Middle frontal gyrus (tissue), 1 donor: ENCODE data around the gene RYR1.
"Not testable (repeated sequence)": the region's sequence is repeated elsewhere in the genome, so short reads cannot be mapped to it uniquely, and the experiment has no call there.

Experiments used
- DNase-seq: peaks from one replicate; pipeline ENCODE4 v3.0.0-alpha.2; 2015; ENCODE audit warnings: low spot score; ENCODE audit errors: extremely low spot score

Gene RYR1

DNA sequence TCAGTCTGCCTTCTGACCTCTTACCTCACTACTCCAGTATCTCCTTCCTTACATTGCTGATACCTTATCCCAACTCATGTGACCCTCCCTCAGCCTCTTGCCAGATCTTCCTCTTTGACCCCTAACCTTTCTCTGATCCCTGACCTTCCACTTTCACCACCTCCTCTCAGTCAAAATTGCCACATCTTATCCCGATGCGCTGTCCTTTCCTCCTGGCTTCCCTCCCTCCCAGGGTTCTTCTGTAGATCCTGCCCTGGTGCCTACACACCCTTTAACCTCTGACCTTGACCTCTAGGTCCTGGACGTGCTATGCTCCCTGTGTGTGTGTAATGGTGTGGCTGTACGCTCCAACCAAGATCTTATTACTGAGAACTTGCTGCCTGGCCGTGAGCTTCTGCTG, 23.7 kb downstream of the RYR1 start:
- no peak for DNase-seq

DNA sequence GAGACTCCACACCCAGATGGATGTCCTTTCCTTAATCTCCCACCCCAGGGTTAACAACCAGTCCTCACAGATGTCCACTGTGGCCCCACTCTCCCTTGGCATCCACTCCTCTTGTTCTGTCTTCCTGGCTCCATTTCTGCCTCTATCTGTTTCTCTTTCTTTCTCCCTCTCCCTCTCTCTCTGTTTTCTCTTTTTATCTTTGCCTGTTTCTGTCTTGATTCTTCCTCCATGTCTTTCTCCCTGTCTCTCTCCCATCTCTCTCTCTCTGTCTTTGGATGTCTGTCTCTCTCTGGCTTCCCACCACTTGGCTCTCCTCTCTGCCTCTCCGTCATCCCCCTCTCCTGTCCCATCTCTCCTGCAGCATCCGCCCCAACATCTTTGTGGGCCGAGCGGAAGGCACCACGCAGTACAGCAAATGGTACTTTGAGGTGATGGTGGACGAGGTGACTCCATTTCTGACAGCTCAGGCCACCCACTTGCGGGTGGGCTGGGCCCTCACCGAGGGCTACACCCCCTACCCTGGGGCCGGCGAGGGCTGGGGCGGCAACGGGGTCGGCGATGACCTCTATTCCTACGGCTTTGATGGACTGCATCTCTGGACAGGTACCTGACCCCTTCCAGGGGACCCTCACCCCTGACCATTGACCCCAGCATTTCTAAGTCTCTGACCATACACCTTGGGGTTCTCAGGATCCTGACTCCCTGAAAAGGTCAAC, 24.4 kb downstream of the RYR1 start:
- no peak for DNase-seq

DNA sequence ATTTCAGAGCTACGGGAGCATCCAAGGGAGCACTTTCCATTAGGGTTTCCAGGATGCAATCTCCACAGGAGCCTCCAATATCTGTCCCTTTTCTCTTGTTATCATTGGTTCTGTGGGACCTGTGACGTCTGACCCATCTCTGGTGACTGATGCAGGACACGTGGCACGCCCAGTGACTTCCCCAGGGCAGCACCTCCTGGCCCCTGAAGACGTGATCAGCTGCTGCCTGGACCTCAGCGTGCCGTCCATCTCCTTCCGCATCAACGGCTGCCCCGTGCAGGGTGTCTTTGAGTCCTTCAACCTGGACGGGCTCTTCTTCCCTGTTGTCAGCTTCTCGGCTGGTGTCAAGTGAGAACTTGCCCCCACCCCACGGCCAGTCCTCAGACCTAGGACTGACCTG, 25.5 kb downstream of the RYR1 start:
- DNase-seq: no peak

DNA sequence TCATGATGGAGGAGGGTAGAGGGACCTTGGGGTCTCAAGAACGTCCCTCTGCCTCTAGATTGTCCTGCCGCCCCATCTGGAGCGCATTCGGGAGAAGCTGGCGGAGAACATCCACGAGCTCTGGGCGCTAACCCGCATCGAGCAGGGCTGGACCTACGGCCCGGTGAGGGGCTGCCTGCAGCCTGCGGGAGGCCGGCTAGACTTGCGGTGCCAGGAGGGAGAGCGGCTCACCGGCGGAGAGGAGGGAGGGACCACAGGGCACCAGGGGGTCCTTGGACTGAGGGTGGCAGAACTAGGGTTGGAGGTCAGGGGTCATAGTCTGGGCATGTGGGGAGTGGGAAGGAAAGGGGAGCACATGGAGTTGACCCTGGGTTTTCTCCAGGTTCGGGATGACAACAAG, 29.9 kb downstream of the RYR1 start:
- DNase-seq: no peak

DNA sequence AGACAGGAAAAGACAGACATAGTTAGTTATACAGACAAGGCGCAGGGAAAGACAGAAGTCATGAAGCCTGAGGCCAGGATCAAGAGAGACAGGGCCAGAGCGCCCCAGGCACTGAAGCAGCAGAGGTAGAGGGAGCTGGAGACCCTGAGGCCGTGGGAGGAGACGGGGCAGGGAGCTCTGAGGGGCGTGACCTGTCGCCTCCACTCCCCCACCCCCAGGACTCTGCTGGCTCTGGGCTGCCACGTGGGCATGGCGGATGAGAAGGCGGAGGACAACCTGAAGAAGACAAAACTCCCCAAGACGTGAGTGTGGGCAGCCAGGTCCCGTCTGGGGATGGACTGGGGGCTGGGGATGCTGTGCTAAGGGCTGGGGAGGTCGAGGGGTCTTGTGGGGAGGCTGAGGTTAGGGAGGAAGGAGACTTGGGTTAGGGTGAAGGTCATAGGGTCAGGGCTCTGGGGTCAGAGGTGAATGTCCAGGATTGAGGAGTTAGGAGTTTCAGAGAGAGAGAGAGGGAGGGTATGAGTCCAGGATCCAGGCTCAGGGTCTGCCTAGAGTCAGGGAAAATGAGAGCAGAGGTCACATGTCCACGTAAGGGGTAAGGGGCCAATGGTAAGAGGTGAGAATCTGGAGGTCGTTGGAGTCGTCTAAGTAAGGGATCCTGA, 31.1 kb downstream of the RYR1 start:
- no peak for DNase-seq

DNA sequence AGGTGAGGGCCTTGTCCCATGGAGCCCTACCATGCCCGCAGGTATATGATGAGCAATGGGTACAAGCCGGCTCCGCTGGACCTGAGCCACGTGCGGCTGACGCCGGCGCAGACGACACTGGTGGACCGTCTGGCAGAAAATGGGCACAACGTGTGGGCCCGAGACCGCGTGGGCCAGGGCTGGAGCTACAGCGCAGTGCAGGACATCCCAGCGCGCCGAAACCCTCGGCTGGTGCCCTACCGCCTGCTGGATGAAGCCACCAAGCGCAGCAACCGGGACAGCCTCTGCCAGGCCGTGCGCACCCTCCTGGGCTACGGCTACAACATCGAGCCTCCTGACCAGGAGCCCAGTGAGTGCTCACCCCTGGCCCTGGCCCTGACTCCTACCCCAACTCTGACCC, 32.6 kb downstream of the RYR1 start:
- no peak for DNase-seq

DNA sequence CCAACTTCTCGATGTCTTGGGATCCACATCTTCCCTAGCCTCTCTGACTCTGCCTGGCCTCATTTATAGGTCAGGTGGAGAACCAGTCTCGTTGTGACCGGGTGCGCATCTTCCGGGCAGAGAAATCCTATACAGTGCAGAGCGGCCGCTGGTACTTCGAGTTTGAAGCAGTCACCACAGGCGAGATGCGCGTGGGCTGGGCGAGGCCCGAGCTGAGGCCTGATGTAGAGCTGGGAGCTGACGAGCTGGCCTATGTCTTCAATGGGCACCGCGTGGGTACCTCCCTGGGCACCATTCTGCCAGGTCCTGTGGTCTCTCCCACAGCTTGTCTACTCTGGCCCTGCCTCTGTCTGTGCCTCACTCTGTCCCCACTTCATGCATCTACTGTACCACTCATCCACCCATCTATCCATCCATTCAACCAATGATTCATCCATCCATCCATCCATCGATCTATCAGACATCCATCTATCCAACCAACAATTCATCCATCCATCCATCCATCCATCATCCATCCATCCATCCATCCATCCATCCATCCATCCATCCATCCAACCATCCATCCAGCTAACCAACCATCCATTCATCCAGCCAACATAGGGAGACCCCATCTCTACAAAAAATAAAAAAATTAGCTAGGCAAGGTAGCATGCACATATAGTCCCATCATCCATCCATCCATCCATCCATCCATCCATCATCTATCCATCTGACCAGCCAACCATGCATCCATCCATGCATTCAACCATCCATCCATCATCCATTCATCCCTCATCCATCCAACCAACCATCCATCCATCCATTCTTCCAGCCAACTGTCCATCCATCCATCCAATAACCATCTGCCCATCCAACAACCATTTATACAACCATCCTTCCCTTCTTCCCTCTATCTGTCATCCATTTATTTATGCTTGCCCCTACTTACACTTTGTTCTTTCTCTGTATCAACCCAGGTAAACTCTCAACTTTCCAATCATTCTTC, 34.3 kb downstream of the RYR1 start:
- no peak for DNase-seq

DNA sequence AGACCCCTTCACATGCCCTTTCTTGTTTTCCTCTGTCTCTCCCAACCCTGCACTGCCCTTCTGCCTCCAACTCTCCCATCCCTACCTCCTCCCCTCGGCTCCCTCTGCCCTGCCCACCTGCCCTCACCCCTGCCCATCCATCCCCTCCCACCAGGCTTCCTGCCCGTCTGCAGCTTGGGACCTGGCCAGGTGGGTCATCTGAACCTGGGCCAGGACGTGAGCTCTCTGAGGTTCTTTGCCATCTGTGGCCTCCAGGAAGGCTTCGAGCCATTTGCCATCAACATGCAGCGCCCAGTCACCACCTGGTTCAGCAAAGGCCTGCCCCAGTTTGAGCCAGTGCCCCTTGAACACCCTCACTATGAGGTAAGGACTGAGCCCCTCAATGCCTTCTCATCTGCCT, 35.7 kb downstream of the RYR1 start:
- DNase-seq: no peak

DNA sequence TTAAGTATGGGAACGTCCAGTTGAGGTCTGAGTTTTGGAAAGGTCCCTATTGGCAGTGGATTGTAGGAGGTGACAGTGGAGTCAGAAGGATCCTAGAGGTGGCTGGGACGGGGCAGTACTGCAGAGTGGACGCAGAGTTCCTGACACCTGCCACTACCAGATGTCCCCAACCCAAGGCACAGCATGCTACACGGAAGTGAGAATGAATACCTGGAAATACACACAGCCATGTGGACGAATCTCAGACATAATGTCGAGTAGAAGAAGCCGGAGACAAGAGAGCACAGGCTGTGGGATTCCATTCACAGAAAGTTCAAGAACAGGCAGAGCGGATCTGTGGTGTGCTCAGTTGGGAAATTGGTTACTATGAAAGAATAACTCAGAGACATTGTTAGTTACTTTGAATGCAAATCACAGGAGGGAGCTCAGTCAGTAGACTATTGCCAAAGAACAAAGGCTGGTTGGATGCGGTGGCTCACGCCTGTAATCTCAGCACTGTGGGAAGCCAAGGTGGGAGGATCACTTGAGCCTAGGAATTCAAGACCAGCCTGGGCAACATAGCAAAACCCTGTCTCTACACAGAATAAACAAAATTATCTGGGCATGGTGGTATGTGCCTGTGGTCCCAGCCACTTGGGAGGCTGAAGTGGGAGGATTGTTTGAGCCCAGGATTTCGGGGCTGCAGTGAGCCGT, 37.4 kb downstream of the RYR1 start:
- no peak for DNase-seq

DNA sequence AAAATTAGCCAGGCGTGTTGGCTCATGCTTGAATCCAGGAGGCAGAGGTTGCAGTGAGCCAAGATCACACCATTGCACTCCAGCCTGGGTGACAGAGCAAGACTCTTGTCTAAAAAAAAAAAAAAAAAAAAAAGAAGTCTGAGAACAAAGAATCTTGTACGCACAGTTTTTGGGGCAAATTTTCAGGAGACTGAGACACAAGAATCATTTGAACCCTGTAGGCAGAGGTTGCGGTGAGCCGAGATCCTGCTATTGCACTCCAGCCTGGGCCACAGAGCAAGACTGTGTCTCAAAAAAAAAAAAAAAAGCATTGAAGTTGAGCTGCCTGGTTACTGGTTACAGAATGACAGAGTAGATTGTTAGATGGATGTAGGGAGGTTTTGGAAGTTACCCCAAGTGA, 39.2 kb downstream of the RYR1 start:
- DNase-seq: not testable (repeated sequence)

DNA sequence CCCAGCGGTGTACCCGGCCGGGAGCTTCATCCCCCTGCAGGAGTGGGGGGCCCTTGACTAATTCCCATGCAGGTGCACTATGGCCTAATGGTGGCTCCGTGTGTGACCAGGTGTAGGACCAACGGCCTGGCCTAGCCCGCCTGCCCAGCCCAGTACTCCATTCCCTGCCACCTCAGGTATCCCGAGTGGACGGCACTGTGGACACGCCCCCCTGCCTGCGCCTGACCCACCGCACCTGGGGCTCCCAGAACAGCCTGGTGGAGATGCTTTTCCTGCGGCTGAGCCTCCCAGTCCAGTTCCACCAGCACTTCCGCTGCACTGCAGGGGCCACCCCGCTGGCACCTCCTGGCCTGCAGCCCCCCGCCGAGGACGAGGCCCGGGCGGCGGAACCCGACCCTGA, 39.7 kb downstream of the RYR1 start:
- no peak for DNase-seq

DNA sequence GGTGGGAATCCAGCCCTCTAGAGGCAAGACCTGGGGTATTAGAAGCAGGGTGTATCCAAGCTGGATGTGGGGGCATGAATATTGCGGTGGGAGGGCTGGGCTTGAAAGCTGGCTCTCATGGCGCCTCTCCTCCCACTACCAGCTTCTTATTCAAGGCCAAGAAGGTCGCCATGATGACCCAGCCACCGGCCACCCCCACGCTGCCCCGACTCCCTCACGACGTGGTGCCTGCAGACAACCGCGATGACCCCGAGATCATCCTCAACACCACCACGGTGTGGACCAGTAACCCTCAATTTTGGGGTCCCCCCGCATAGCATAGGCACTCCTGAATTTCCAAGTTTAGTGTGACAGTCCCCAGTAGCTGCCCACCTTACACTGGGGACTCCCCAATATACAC, 41.7 kb downstream of the RYR1 start:
- DNase-seq: no peak

DNA sequence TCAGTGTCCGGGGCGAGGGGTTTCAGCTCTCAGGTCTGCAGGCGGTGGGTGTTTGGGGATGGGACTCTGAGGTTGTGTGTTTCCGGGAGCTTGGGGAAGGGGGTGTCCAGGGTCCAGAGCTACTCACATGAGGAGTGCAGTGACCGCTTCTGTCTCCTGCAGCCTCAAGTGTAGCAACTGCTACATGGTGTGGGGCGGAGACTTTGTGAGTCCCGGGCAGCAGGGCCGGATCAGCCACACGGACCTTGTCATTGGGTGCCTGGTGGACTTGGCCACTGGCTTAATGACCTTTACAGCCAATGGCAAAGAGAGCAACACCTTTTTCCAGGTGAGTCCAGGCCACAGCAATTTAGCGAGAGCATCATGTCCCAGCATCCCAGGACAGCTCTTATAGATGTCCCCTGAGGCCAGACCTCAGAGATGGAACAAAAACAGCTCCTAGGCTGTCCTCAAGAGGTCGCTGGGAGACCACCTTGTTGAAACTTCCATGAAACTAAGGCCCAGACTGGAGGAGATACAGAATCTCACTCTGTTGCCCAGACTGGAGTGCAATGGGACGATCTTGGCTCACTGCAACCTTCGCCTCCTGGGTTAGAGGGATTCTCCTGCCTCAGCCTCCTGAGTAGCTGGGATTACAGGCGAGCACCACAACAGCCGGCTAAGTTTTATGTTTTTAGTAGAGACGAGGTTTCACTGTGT, 44.9 kb downstream of the RYR1 start:
- no peak for DNase-seq

DNA sequence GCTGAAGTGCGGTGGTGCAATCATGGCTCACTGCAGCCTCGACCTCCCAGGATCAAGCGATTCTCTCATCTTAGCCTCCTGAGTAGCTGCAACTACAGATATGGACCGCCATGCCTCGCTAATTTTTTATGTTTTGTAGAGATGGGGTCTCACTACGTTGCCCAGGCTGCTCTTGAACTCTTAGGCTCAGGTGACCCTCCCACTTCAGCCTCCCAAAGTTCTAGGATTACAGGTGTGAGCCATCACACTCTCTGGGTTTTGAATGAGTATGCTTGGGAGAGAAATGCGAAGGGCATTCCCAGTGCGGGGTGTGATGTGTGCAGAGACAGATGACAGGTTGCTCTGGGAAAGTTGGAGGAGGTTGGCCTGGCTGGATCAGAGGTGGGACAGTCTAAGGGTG, 49.0 kb downstream of the RYR1 start:
- DNase-seq: no peak

DNA sequence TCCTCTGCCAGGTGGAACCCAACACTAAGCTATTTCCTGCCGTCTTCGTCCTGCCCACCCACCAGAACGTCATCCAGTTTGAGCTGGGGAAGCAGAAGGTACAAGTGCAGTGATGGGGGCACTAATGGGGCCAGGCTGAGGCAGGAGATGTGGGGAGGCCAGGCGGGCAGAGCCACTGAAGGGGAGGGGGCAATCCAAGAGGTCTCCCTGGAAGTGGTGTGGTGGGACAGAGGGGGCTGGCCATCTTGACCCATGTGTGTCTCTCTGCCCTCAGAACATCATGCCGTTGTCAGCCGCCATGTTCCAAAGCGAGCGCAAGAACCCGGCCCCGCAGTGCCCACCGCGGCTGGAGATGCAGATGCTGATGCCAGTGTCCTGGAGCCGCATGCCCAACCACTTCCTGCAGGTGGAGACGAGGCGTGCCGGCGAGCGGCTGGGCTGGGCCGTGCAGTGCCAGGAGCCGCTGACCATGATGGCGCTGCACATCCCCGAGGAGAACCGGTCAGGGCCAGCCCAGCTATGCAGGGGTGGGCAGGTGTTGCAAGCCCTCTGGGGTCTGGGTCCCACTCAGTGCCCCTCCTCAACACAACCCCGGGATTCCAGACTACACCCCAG, 49.6 kb downstream of the RYR1 start:
- no peak for DNase-seq

DNA sequence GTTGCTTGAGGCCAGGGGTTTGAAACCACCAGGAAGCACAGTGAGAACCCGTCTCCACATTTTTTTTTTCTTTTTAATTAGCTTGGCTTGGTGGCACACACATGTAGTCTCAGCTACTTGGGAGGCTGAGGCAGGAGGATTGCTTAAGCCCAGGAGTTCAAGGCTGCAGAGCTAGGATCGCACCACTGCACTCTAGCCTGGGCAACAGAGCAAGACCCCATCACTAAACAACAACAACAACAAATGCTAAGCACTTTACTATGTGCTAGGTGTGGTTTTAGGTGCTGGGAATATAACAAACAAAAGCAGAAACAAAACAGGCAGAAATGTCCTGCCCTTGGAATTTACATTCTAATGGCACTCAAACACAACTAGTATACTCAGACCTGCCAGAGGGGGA, 51.3 kb downstream of the RYR1 start:
- DNase-seq: no peak

DNA sequence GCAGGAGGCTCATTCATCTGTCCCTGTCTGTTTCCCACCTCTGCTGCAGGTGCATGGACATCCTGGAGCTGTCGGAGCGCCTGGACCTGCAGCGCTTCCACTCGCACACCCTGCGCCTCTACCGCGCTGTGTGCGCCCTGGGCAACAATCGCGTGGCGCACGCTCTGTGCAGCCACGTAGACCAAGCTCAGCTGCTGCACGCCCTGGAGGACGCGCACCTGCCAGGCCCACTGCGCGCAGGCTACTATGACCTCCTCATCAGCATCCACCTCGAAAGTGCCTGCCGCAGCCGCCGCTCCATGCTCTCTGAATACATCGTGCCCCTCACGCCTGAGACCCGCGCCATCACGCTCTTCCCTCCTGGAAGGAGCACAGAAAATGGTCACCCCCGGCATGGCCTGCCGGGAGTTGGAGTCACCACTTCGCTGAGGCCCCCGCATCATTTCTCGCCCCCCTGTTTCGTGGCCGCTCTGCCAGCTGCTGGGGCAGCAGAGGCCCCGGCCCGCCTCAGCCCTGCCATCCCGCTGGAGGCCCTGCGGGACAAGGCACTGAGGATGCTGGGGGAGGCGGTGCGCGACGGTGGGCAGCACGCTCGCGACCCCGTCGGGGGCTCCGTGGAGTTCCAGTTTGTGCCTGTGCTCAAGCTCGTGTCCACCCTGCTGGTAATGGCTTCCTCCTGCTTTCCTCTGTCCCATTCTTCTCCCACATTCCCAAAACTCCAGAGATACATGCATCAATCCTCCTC, 52.2 kb downstream of the RYR1 start:
- no peak for DNase-seq

DNA sequence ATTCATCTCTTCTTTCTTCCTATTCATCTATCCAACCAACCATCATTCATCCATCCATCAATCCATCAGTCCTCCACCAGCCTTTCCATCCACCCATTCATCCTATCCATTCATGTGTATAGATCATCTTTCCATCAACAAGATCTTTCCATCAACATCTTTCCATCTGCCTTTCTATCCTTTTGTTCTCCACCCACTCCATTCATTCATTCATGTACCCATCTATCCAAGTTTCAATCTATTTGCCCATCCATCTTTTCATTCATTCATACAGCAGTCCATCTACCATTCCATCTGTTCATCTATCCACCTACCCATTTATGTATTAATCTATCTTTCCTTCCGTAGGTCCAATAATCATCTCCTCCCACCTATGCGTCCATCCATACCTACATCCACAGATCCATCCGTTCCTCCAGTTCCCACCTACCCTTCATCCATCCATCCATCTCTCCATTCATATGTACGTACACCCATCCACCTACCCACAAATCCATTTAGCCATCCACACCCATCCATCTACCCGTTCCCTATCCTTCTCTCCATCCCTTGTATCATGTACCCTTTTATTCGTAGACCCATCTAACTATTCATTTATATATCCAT, 53.3 kb downstream of the RYR1 start:
- DNase-seq: no peak

DNA sequence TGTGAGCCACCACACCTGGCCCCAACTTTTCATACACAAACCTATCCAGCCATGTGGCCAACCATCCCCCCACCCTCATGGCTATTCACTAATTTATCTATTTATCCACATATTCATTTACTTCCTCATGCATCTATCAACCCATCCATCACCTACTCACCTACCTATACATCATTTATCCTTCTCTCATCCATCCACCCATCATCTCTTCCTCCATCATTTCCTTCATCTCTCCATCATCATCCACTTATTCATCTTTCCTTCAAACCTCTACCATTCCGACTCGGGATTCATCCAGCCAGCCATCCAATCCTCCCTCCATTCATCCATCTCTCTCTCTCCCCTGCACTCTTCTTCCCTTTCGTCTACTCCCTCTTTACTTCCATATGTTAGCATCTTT, 54.6 kb downstream of the RYR1 start:
- DNase-seq: no peak
